Subcutaneous adipose tissue (tissue), 4 donors: ENCODE data around the gene GLT6D1. TPM values are rescaled to one million over a fixed set of nuclear protein-coding genes. Genes with fewer than 3 reads are reported as not detected.

Experiments
- CTCF ChIP-seq: fragments of 450-650 bp; IDR thresholded peaks from one replicate; pipeline ENCODE4 v1.5.1; 2016; ENCODE audit warnings: low read depth, mild to moderate bottlenecking, control low read depth, antibody characterized with exemption, moderate library complexity
- total RNA-seq, 4 donors: library from RNA; depleted of rRNA; stranded (reverse); fragments of >200 nt; gene quantifications; one replicate each; pipeline ENCODE4 v1.1.0, GENCODE V29; 2016

Gene GLT6D1
- total RNA-seq, 4 donors from 2014 or later = not detected

DNA sequence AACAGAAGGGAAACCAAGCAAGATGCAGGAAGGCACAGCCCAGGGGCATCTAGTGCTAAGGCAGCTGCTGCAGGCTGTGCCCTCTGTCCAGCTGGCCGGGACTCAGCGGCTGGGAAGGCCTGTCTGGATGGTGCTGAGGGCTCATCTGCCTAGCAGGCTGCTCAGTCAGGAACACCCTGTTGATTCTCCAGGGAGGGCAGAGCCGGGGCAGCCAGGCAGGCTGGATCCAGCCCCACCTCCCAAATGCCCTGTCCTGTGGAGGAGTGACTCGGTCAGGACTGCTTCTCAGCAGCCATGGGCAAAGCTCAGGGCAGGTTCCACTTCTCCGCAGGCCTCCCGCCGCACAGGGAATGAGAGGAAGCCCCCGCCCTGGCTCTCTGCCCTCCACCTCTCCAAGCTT is 16.0 kb upstream of the GLT6D1 start:
- no peak for TF ChIP-seq CTCF

- no peak for TF ChIP-seq CTCF
Measured at GRCh38 chr9:135650408-135650807, 11.1 kb upstream of the GLT6D1 start.

DNA sequence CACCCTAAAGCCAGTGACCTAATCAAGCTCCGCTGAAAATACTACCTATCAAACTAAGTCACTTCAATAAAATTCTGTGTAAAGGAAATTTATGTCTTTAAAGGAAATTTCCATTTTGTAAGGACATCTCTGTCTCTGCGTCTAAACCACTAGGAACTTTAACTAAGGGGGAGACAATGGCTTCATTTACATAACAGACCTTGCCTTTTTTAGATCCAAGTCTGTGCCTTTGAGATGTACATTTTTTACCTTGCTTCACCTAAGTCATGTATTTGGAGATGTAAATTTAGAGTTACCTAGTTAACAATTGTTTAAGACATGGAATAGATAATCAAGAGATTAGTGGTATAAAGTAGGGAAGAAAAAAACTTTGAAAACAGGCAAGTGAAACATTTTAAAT is 10.2 kb upstream of the GLT6D1 start:
- TF ChIP-seq CTCF = no peak

GRCh38 chr9:135648494-135649410 is 9.4 kb upstream of the GLT6D1 start:
- TF ChIP-seq CTCF = no peak

GRCh38 chr9:135647884-135648283 is 8.5 kb upstream of the GLT6D1 start:
- no peak for TF ChIP-seq CTCF

- no peak for TF ChIP-seq CTCF
Measured at GRCh38 chr9:135644631-135645218, 5.4 kb upstream of the GLT6D1 start.

- TF ChIP-seq CTCF = no peak
Measured at GRCh38 chr9:135641745-135642144, 2.4 kb upstream of the GLT6D1 start.
